AG10803 (cell line): ENCODE results near the gene CEACAM19.

Experiments used
- DNase-seq: peaks from one replicate; pipeline ENCODE4 v3.0.0; 2010; ENCODE audit warnings: low read depth
- H3K4me3 ChIP-seq: 2 replicates; pipeline ENCODE4 v1.5.1; 2011; ENCODE audit warnings: mild to moderate bottlenecking, low read length, control low read depth
- TF ChIP-seq, protein P1 (sequence below): conservative IDR thresholded peaks from 2 replicates; pipeline ENCODE4 v1.5.1; 2011; ENCODE audit warnings: mild to moderate bottlenecking, low read length, control low read depth, inconsistent platforms

The CEACAM19 gene

DNA sequence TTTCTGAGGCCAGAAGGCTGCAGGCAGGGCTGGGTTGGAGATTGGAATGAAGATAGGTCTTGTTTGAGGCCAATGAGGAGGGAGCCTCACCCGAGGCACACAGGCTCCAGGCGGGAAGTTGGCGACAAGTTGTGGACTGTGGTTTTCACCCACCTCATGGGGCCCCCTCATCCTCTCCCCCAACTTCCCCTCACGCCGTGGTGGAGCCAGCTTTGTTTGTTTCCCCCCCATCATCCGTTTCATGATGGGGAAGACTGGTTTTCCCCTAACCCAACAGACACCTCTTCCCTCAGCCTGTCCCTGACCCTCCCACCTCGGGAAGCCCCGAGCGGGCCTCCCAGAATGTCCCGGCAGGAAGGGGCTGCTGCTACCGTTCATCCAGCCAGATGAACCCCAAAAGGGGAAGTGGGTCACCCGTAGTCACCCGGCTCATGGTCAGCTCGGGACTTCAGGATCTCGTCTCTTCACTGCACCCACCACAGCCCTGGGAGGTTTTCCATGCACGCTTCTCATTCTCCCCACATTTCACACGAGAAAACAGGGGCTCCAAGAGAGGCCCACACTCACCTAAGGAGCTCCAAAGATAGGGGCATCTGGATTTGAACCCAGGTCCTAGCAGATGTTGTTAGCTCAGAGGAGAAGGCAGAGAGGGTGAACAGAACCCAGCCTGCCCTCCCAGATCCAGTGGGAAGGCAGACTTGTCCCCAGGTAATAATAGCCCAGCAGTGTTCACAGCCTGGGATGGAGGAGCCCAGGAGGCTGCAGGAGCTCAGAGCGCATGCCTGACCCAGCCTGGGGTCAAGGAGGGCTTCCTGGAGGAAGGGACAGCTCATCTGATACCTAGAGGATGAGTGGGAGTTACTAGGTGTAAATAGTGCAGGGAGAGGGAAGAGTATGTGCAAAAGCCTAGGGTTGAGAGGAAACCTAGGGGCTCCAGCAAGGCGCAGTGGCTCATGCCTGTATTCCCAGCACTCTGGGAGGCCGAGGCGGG is 51.1 kb downstream of the CEACAM19 start:
- TF ChIP-seq, protein P1, sequence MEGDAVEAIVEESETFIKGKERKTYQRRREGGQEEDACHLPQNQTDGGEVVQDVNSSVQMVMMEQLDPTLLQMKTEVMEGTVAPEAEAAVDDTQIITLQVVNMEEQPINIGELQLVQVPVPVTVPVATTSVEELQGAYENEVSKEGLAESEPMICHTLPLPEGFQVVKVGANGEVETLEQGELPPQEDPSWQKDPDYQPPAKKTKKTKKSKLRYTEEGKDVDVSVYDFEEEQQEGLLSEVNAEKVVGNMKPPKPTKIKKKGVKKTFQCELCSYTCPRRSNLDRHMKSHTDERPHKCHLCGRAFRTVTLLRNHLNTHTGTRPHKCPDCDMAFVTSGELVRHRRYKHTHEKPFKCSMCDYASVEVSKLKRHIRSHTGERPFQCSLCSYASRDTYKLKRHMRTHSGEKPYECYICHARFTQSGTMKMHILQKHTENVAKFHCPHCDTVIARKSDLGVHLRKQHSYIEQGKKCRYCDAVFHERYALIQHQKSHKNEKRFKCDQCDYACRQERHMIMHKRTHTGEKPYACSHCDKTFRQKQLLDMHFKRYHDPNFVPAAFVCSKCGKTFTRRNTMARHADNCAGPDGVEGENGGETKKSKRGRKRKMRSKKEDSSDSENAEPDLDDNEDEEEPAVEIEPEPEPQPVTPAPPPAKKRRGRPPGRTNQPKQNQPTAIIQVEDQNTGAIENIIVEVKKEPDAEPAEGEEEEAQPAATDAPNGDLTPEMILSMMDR = no peak
- no peak for DNase-seq
- no peak overlapping the region for H3K4me3 ChIP-seq

DNA sequence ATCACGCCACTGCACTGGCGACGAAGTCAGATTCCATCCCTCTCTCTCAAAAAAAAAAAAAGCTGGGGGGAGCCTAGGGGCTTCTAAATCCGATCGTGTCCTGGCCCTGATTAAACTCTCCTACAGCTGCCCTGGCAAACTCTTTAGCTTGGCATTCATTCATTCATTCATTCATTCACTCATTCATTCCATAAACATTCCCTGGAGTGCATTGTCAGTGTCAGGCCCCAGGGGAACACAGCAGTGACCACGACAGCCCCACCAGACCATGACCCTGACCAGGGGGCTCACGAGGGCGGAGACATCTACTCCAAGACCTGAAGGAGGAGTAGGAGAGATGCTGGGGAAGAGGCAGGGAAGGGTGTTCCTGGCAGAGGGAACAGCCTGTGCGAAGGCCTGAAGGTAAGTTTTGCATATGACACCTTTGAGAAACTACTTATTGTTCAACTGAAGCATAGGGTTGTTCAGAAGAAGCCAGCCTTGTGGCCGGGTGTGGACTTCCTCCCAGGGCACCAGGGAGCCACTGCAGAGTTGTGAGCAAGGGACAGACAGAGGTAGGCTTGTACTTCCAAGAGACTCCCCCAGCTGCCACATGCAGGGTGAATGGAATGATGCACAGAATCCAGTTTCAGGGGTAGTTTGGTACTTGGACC is 52.1 kb downstream of the CEACAM19 start:
- H3K4me3 ChIP-seq = no peak overlapping the region
- no peak for DNase-seq
- TF ChIP-seq, protein P1 = no peak

DNA sequence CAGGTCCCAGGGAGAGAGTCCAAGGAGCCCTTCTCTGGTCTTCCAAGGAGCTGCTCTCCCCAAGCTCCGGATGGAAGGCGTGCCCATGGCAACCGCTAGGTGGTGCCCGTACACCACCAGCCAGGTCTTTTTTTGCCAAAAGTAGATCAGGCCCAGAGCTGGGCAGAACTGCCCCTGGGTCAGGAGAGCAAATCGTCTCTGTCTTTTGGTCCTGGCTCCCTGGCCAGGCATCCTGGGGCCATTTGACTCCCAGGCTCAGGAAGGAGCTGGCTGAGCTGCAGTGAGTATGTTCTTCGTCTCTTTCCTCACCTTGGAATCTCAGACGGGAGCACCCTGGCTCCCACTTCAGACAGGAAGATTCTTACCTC is 52.7 kb downstream of the CEACAM19 start:
- H3K4me3 ChIP-seq = no peak overlapping the region
- DNase-seq = peak; percentile 76
- TF ChIP-seq, protein P1 = peak; percentile 98

DNA sequence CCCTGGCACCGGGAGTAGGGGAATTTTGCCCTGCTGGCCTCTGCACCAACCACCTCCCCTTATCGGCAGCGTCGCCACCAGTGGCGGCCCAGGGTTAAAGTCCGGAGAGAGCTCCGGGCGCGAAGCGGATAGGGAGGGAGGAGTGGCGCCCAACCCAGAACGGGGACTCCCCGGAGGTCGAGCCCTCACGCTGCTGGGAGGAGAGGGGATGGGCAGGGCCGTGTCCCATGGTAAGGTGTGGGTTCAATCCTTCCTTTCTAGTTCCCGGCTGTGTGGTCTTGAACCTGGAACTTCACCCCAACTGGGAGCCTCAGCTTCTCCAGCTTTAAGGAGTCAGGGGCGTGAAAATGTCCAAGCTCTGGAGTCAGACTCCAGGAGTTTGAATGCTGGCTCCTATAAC is 54.0 kb downstream of the CEACAM19 start:
- TF ChIP-seq, protein P1 = no peak
- no peak overlapping the region for H3K4me3 ChIP-seq
- DNase-seq = no peak

DNA sequence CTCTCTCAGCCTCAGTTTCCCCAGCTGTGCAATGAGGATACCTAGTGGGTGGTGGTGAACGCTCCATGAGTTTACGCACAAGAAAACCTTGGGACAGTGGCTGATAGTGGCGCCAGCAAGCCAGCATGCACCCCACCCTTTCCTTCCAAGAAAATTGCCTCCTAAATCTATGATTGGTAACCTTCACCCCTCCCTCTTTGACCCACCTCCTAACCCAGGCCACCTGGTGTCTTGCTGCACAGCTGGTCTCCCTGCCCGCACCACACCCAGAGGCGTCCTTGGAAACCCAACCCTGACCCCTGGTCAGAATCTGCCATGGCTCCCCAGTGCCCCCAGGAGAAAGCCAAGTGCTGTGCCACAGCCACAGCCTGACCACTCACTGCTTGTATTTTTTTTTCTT is 54.4 kb downstream of the CEACAM19 start:
- H3K4me3 ChIP-seq = no peak overlapping the region
- TF ChIP-seq, protein P1 = no peak
- DNase-seq = no peak

DNA sequence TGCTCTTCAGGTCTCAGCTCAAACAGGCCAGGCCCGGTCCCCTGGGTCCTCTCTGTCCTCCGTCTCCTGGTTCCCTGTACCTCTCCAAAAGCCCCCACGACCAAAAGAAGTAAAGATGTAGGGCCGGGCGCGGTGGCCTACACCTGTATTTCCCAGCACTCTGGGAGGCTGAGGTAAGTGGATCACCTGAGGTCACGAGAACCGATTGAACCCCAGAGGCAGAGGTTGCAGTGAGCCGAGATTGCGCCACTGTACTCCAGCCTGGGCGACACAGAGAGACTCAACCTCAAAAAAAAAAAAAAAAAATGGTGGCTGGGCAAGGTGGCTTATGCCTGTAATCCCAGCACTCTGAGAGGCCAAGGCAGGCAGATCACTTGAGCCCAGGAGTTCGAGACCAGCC is 55.2 kb downstream of the CEACAM19 start:
- H3K4me3 ChIP-seq = no peak overlapping the region
- no peak for DNase-seq
- TF ChIP-seq, protein P1 = no peak
